GM08714 (cell line): Measurements from ENCODE around the gene TGOLN2.
A peak's percentile ranks its signal among the peaks of the same experiment; 100 is the strongest.
"Not testable (repeated sequence)": the region's sequence is repeated elsewhere in the genome, so short reads cannot be mapped to it uniquely, and the experiment has no call there.

Source experiments
- H3K4me3 ChIP-seq: fragments of 200-500 bp; sonication (Bioruptor generic); 2 replicates; pipeline ENCODE4 v1.5.1; 2014; ENCODE audit warnings: mild to moderate bottlenecking, low read length, inconsistent platforms
- ZNF274 ChIP-seq: IDR thresholded peaks from 2 replicates; pipeline ENCODE4 v1.6.1; 2012; ENCODE audit warnings: mild to moderate bottlenecking, low read depth, low read length

Gene TGOLN2

DNA sequence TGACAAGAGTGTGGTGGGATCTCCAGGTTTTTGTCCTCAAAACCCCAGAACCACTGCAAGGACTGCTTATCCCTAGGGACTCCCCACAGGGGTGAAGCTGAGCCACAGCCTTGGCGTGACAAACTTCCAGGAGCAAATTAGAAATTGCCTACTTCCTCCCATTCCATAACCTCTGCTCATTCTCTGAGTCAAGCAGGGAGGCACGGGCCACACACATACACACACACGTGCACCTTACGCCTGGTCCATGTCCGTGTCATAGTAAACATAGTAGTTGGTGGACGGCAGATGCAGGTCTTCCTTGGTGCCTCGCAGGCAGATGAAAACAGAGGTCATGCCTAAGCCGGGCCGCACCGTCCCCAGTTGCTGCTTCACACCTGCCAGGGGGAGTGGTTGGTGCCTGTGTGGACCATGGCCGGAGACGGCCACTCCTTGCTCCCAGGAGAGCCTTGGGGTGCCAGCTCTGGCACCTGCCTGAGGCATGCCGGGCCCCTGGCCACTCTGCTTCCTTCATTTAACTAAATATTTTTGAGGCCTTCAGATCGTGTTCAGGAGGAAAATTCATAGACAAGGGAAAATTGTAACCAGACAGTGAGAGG lies 16.7 kb upstream of the TGOLN2 start:
- TF ChIP-seq ZNF274: no peak
- no peak overlapping the region for H3K4me3 ChIP-seq

DNA sequence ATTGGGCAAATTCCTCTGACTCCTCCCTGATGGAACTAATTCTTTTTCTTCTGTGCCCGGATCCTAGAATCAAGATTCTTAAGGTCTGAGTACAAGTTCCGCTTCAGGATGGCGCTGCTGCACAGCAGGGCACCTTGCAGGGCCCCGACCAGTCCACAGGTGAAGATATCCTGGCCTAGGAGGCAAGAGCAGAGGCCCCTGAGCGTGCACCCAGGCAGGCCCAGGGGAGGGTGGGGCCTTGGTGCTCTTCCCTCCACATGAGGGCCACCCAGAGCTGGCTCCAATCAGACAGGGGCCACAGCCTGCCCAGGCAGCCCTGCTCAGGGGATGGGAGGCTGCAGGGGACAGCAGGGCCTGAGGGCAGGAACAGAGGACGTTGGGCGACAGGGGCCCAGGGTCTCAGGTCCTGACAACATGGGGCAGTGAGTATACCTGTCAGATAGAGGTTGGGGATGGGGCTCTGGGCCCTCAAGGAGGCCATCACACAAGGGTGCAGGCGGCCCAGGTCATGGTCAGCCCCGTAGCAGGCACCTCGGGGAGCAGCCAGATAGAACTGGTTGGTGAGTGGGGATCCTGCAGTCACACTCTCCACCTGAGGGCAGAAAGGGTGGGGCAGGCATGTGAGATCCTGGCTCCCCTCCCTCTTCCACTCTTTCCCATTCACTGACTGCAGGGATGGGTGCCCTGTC lies 15.6 kb upstream of the TGOLN2 start:
- not testable (repeated sequence) for H3K4me3 ChIP-seq

DNA sequence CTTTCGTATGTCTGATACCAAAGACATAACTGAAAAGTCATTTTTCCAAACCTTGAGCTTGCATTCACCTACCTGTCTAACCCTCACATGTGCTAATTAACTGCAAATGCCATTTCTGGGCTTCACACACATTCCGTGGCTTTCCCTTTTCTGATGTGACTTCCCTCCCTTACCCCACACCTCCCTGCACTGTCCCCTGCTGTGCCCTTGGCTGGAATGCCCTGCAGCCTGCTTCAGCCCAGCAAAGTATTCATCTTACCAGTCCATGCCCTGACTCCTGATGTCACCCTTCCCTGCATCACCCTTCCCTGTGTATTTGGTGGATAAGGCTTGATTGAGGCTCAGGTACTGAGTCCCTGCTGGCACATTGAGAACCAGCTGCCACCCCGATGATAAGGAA lies 14.4 kb upstream of the TGOLN2 start:
- no peak overlapping the region for H3K4me3 ChIP-seq
- TF ChIP-seq ZNF274: no peak

DNA sequence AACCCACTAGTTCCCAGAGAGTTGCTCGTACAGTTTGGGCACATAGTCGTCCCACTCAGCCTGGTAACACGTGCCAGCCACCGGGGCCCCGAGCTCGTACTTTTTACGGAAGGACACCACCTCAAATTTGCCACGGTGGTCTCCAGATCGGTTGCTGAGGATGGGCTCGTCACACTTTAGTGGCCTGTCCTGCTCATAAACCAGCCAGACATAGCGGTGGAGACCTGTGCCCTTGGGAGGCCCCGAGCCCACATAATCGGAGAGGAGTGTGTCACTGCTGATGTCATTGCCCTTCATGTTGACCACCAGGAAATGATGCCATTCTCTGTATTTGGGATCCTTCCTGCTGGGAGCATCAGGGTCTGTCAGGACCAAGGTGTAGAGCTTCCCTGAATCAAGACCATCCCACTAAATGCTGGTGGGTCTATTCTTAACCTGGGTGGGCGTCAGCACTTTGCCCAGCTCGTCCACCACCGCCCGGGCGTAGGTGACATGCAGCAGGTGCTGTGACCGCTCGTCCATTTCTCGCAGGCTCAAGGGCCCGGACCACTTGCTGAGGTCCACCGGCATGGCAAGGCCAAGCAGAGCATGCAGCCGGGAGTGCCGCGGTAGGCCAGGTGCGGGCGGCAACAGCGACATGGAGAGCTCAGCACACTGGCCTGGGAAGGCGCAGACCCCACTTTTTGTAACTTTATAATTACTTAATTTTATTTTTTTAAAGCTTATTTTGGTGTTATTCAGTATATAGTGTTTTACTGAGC lies 13.7 kb upstream of the TGOLN2 start:
- TF ChIP-seq ZNF274: no peak
- H3K4me3 ChIP-seq: no peak overlapping the region

DNA sequence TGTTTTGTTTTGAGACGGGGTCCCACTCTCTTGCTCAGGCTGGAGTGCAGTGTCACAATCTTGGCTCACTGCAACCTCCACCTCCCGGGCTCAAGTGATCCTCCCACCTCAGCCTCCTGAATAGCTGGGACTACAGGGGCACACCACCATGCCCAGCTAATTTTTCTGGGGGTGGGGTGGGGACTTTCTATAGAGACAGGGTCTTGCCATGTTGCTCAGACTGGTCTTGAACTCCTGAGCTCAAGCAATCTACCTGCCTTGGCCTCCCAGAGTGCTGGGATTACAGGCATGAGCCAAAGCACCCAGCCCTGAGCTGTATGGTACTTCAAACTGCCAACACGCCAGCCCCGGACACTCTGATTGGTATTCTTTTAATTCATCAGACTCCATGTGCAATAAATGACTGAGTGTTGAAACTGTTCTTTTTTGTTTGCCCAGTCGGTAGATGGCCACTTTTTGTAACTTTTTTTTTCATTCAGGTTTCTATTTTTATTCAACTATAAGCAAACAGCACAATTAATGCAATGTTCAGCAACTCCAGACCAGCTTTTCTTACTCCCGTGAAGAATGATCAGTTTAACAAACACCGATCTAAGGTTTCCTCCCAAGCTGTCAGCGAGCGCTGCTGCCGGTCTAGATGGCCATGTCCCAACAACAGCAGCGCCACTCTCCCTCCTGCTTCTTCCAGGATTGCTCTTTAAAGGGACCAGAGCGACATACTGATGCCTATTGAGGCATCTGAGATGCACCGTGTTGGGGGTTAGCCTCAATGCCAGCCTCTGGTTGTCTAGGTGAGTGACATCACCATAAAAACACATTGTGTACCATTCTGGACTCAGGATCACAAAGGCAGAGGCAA lies 12.5 kb upstream of the TGOLN2 start:
- no peak for TF ChIP-seq ZNF274
- no peak overlapping the region for H3K4me3 ChIP-seq

DNA sequence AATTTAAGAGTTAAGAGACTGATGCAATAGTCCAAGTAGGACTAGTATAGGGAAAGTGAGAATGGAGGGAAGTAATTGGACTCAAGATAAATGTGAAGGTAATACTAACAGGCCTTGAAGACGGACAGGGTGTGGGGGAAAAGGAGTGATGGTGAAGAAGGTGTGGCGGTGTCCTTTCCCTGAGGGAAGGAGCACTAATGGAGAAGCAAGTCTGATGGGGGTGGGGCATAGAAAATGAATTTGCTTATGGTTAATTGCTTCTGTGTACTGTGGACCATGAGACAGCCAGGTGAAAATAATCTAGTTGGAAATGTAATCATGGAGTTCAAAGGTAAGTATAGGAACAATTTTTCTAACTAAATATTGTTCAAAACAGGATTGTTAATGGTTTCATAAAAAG lies 7.1 kb upstream of the TGOLN2 start:
- H3K4me3 ChIP-seq: no peak overlapping the region
- no peak for TF ChIP-seq ZNF274

DNA sequence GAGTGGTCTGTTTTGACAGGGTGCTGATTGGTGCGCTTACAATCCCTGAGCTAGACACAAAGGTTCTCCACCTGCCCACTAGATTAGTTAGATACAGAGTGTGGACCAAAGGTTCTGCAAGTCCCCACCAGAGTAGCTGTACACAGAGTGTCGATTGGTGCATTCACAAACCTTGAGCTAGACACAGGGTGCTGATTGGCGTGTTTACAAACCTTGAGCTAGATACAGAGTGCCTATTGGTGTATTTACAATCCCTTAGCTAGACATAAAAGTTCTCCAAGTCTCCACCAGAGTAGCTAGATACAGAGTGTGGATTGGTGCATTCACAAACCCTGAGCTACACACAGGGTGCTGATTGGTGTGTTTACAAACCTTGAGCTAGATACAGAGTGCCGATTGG lies 6.1 kb upstream of the TGOLN2 start:
- H3K4me3 ChIP-seq: not testable (repeated sequence)

DNA sequence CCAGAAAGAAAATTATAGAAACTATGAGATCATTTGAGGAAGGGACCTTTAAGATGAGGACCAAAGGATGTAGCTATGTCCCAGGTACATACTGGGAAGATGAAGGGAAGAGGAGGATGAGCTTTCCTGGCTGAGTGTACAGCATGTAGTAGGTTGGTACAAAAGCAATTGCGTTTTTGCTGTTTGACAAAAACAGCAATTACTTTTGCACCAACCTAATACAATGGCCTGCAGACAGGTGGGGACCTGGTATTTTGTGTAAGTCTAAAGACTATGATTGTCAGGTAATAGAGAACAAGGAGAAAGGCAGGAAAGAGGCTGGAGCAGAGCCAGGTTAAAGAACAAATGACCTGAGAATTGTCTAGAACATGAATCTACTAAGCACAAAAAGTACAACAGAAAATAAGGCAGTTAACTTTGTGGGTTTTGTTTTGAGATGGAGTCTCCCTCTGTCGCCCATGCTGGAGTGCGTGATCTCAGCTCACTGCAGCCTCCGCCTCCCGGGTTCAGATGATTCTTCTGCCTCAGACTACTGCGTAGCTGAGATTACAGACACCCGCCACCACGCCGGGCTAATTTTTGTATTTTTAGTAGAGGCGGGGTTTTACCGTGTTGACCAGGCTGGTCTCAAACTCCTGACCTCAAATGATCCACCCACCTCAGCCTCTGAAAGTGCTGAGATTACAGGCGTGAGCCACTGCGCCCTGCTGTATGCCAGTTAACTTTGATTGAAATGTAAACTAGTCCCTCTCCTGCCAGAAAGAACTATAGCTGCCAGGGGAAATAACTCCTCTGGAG lies 3.2 kb upstream of the TGOLN2 start:
- TF ChIP-seq ZNF274: no peak
- no peak overlapping the region for H3K4me3 ChIP-seq

DNA sequence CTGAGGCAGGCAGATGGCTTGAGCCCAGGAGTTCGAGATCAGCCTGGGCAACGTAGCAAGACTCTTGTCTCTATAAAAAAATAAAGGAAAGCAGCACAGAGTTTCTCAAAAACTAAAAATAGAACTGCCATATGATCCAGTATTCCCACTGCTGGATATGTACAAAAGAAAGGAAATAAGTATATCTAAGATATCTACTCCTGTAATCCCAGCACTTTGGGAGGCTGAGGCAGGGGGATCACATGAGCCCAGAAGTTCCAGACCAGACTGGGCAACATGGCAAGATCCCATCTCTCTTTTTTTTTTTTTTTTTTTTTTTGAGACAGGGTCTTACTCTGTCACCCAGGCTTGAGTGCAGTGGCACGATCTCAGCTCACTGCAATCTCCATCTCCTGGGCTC lies 1.9 kb upstream of the TGOLN2 start:
- not testable (repeated sequence) for H3K4me3 ChIP-seq

DNA sequence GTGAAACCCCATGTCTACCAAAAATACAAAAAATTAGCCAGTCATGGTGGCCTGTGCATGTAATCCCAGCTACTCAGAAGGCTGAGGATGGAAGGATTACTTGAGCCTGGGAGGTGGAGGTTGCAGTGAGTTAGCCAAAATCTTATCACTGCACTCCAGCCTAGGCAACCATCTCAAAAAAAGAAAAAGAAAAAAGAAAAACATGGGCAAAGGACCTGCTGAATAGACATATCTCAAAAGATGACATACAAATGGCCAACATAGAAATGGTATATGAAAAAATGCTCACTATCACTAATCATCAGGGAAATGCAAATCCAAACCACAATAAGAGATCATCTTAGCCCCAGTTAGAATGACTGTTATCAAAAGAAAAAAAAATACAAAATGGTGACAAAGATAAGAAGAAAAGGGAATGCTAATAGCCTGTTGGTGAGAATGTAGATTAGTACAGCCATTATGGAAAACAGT lies 1.4 kb upstream of the TGOLN2 start:
- H3K4me3 ChIP-seq: no peak overlapping the region
- no peak for TF ChIP-seq ZNF274

DNA sequence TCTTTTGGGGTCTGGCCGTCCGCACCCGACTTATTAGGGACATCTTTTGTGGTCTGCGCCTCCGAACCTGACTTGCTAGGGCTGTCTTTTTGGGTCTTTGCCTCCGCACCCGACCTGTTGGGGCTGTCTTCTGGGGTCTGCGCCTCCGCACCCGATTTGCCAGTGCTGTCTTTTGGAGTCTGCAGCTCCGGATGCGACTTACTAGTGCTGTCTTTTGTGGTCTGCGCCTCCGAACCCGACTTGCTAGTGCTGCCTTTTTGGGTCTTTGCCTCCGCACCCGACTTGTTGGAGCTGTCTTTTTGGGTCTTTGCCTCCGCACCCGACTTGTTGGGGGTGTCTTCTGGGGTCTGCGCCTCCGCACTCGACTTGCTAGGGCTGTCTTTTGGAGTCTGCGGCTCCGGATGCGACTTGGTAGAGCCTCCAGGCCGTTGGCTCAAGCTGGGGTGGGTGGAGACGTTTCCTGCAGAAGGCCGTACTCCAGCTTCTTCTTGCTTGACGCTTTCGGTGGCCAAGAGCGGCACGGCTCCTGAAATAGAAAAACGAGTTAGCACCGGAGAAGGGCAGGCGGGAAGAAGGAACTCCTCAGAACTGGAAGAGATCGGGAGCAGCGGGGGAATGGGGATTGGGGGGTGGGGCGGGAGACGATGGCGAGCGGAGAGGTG lies 498 bp downstream of the TGOLN2 start:
- H3K4me3 ChIP-seq: peak overlapping the region; percentile 74

DNA sequence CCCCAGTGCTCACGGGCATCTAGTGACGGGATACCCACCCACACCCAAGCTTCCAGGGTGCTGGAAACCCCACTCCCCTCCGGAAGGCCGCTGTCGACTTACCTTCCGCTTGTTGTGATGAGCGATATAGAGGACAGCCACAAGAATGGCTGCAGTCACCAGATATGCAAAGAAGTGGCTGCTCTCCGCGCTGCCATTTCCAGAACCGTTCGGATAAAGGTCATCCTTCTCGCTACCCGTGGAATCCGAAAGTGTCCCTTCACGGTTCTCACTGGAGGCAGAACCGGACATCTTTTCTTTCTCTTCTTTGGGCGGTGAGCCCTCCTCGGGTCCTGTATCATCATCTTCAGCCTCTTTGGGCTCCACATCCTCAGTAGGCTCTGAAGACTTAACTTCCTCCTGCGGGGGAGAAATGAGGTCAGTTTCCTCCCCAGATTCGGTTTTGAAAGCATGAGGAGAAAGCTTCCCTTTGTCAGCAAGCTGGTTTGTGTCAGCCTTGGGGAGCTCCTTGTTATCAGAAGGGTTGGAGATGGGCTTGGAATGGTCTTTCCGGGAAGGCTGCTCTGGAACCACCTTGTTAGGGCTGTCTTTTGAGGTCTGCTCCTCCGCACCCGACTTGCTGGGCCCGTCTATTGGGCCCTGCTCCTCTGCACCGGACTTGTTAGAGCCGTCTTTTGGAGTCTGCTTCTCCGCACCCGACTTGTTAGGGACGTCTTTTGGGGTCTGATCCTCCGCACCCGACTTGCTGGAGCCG lies 1.2 kb downstream of the TGOLN2 start:
- no peak for TF ChIP-seq ZNF274
- peak overlapping the region; percentile 74 for H3K4me3 ChIP-seq

More for the DNA sequence above, 498 bp downstream of the TGOLN2 start:
- no peak for TF ChIP-seq ZNF274

DNA sequence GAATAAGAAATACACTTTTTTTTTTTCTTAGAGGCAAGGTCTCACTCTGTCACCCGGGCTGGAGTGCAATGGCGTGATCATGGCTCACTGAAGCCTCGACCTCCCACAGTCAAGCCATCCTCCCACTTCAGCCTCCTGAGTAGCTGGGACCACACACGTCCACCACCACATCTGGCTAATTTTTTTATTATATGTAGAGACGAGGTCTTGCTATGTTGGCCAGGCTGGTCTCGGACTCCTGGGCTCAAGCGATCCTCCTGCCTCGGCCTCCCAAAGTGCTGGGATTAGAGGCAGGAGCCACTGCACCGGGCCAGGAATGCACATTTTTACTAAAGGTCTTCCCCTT lies 2.4 kb downstream of the TGOLN2 start:
- peak overlapping the region; percentile 74 for H3K4me3 ChIP-seq
- no peak for TF ChIP-seq ZNF274
